ENCODE measurements around the gene TMEM97.

TMEM97 gene

DNA sequence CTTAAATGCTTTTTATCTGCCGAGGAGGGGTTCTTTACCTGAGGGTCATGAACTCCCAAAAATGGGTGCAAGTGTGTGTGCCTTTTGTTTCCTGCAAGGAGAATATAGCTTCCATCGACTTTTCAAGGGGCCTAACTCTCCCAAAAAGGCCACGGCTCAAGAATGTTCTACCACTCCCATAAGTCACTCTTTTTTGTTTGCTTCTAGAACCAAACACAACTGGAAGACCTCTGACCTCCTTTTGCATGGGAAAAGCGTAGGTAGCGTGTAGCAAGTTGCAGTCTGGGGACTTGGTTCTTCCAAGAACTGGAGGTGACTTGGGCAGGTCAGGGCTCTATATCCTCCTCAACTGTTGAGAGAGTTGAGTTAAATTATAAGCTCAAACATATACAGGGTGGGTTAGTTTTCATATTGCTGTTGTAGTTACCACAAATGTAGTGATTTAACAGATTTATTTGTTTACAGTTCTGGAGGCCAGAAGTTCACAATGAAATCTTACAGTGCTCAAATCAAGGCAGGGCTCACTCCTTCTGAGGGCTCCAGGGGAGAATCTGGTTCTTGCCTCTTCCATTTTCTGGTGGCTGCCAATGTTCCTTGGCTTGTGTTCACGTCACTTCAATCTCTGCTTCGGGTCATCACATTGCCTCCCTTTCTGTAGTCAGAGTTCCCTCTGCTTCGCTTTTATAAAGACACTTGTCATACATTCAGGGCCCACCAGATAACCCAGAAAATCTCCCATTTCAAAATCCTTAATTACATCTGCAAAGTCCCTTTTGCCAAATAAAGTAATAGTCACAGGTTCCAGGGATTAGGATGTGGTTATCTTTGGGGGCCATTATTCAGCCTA, 1.4 kb downstream of the TMEM97 start:
- DNase-seq (ENCODE audit: low spot score), result no peak
- in situ Hi-C loops (cut with MboI; ENCODE audit: low sequenced_read_pairs, unreplicated experiment), result no loop called here
- TF ChIP-seq, protein P1, sequence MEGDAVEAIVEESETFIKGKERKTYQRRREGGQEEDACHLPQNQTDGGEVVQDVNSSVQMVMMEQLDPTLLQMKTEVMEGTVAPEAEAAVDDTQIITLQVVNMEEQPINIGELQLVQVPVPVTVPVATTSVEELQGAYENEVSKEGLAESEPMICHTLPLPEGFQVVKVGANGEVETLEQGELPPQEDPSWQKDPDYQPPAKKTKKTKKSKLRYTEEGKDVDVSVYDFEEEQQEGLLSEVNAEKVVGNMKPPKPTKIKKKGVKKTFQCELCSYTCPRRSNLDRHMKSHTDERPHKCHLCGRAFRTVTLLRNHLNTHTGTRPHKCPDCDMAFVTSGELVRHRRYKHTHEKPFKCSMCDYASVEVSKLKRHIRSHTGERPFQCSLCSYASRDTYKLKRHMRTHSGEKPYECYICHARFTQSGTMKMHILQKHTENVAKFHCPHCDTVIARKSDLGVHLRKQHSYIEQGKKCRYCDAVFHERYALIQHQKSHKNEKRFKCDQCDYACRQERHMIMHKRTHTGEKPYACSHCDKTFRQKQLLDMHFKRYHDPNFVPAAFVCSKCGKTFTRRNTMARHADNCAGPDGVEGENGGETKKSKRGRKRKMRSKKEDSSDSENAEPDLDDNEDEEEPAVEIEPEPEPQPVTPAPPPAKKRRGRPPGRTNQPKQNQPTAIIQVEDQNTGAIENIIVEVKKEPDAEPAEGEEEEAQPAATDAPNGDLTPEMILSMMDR (IDR thresholded peaks at IDR 0.05; ENCODE audit: borderline replicate concordance, control extremely low read depth, extremely low read depth, insufficient read depth, missing control alignments), result no peak

DNA sequence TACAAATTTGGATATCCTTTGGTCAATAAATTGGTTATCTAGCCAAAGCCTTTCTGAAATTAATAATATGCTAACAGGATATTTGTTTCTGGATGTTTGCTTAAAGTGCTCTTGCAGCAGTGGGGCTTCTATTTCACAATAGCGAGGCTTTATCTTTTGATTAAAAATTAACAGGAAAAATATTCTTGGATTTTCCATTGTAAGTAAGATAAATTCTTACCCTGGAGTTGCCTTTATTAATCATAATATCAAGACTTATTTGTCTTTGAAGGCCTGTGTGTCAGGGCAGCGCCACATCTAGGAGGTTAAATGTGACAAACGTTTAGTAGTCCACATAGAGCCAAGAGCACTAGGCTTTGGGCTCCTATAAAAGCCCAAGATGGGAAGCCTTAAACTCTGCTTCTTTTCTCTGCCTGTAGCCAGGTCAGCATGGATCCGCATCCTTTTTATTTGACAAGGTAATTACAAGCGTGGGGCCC, 5.3 kb downstream of the TMEM97 start:
- no peak for DNase-seq (ENCODE audit: low spot score)
- in situ Hi-C loops (cut with MboI; ENCODE audit: low sequenced_read_pairs, unreplicated experiment), result no loop called here
- TF ChIP-seq, protein P1 (IDR thresholded peaks at IDR 0.05; ENCODE audit: borderline replicate concordance, control extremely low read depth, extremely low read depth, insufficient read depth, missing control alignments), result no peak

DNA sequence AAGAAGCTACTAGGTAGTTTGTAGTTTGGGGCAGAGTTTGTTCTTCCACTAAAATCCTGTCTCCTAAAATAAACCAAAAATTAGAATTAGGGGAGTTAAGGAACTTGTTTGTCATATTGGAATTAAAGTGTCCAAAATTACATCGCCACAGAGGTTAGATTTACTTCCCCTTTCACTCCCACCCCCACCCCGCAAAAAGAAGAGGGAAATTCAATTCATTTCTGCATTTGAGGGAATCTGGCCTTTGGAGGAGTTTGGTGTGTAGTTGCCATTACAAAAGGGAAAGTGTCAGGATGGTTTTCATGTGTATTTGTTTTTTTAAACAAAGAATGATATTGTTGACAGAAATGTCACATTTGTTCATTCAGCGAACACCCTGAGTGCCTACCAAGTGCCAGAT, 5.8 kb downstream of the TMEM97 start:
- in situ Hi-C loops (cut with MboI; ENCODE audit: low sequenced_read_pairs, unreplicated experiment), result no loop called here
- TF ChIP-seq, protein P1 (IDR thresholded peaks at IDR 0.05; ENCODE audit: borderline replicate concordance, control extremely low read depth, extremely low read depth, insufficient read depth, missing control alignments), result no peak

DNA sequence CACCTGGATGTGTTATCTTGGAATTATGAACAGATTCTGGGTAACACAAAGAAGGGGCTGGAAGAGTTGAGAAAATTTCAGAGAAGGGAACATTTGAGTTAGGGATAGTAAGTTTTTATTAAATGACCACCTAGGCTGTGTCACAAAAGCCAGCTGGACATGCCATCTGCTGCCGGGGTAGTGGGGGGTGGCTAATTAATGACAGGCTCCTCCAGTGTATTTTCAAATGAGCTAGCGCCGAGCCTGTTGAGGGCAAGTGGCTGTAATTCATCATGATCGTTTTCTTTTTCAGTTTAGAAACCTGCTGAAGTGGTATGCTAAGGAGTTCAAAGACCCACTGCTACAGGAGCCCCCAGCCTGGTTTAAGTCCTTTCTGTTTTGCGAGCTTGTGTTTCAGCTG, 6.2 kb downstream of the TMEM97 start:
- in situ Hi-C loops (cut with MboI; ENCODE audit: low sequenced_read_pairs, unreplicated experiment), result no loop called here
- TF ChIP-seq, protein P1 (IDR thresholded peaks at IDR 0.05; ENCODE audit: borderline replicate concordance, control extremely low read depth, extremely low read depth, insufficient read depth, missing control alignments), result no peak
- DNase-seq (ENCODE audit: low spot score), result no peak

More for the DNA sequence above, 5.8 kb downstream of the TMEM97 start:
- no peak for DNase-seq (ENCODE audit: low spot score)

DNA sequence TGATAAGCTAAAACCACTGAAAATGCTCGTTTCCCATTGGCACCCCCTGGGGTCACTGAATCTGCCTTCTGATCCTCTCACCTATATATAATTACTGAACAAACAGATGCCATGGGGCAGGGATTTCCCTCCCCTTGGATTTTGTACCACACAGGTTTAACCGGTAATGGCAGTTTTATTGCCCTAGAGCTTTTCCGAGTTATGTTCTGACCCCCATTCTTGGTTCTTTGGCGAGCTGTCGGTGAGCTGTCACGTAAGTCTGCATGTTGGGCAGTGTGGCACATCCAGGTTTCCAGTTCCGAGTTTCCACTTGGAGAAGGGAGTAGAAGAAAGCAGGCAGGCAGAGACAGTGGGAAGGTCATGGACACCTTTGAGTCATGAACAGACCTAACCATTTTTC, 7.1 kb downstream of the TMEM97 start:
- in situ Hi-C loops (cut with MboI; ENCODE audit: low sequenced_read_pairs, unreplicated experiment), result no loop called here
- TF ChIP-seq, protein P1 (IDR thresholded peaks at IDR 0.05; ENCODE audit: borderline replicate concordance, control extremely low read depth, extremely low read depth, insufficient read depth, missing control alignments), result no peak
- DNase-seq (ENCODE audit: low spot score), result no peak

DNA sequence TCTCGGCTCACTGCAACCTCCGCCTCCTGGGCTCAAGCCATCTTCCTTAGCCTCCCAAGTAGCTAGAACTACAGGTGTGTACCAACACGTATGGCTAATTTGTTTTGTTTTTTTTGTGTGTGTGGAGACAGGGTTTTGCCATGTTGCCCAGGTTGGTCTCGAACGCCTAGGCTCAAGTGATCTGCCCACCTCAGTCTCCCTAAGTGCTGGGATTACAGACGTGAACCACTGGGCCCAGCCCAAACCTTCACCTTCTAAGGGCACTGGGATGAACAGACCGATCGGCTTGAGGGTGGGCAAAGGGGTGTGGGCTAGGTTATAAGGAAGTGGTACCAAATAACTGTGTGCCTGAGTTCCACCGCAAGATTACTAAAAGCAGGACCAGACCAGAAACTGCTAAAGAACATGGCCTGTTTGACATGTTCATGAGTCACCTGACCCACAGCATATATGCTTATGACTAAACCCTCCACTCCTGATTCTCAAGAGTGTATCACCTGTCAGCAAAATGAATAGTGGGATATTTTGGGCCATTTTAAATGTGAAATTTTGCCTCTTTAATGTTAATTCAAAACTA, 8.1 kb downstream of the TMEM97 start:
- TF ChIP-seq, protein P1 (IDR thresholded peaks at IDR 0.05; ENCODE audit: borderline replicate concordance, control extremely low read depth, extremely low read depth, insufficient read depth, missing control alignments), result no peak
- in situ Hi-C loops (cut with MboI; ENCODE audit: low sequenced_read_pairs, unreplicated experiment), result no loop called here
- no peak for DNase-seq (ENCODE audit: low spot score)
